Gastrocnemius medialis (tissue), 4 donors: ENCODE data around the gene PROC. TPM values are rescaled to one million over a fixed set of nuclear protein-coding genes. Genes with fewer than 3 reads are reported as not detected.

ENCODE experiments used
- ATAC-seq, 2 donors: fragments of 150-250 bp; one replicate each; pipeline ENCODE4 v1.9.1; 2016
- DNase-seq, 2 donors: peaks; one replicate each; pipeline ENCODE4 v3.0.0-alpha.2; 2019
- H3K27ac ChIP-seq, 4 donors: fragments of 200-600 bp; sonication (generic); 1 replicate in 1 of 4; 2 replicates in 3 of 4; pipeline ENCODE4 v1.5.1; 2016 to 2018; ENCODE audit warnings: mild to moderate bottlenecking in 2 of 4, moderate library complexity in 1 of 4
- H3K27me3 ChIP-seq, 3 donors: fragments of 200-600 bp; sonication (generic) in 2 of 3; 1 replicate in 1 of 3; 2 replicates in 2 of 3; pipeline versions ENCODE4 v1.5.1 to v1.6.0; 2016 to 2019; ENCODE audit warnings: mild to moderate bottlenecking in 1 of 3, moderate library complexity in 1 of 3
- H3K36me3 ChIP-seq, 2 donors: fragments of 200-600 bp; sonication (generic) in 1 of 2; one replicate each; pipeline ENCODE4 v1.5.1; 2017 to 2018
- H3K4me1 ChIP-seq, 2 donors: fragments of 200-600 bp; sonication (generic) in 1 of 2; one replicate each; pipeline ENCODE4 v1.5.1; 2016 to 2017; ENCODE audit warnings: mild to moderate bottlenecking in 2 of 2
- H3K4me3 ChIP-seq, 4 donors: fragments of 200-600 bp; sonication (generic) in 3 of 4; 1 replicate in 1 of 4; 2 replicates in 3 of 4; pipeline ENCODE4 v1.5.1; 2016 to 2019; ENCODE audit warnings: mild to moderate bottlenecking in 2 of 4
- H3K9me3 ChIP-seq, 3 donors: fragments of 200-600 bp; sonication (generic) in 2 of 3; 1 replicate in 1 of 3; 2 replicates in 2 of 3; pipeline ENCODE4 v1.5.1; 2016 to 2019
- POLR2A ChIP-seq, 2 donors: fragments of 450-650 bp; IDR thresholded peaks; one replicate each; pipeline ENCODE4 v1.6.1; 2017; ENCODE audit warnings: antibody characterized with exemption in 2 of 2, mild to moderate bottlenecking in 2 of 2, moderate library complexity in 2 of 2
- in situ Hi-C, 4 donors: fragments of 200-750 bp; cut with MboI; loops; one replicate each; pipeline versions ENCODE4 v1.15.0 to v1.8.0; 2017; ENCODE audit warnings: low sequenced_read_pairs in 4 of 4
- intact Hi-C: fragments of 100-400 bp; cut with DNase I; formaldehyde crosslinking; loops from one replicate; pipeline ENCODE4 v1.15.1; 2023; ENCODE audit warnings: low total_unique reads
- total RNA-seq, 4 donors: library from RNA; depleted of rRNA; stranded (reverse); fragments of >200 nt; gene quantifications; one replicate each; pipeline versions ENCODE4 v1.1.0 to v1.2.3, GENCODE V29; 2016
- TF ChIP-seq, protein P1 (sequence below), 5 experiments: fragments of 450-650 bp in 3 of 5; fragments of 200-600 bp in 2 of 5; sonication (generic) in 2 of 5; IDR thresholded peaks in 4 of 5; conservative IDR thresholded peaks in 1 of 5; 1 replicate in 4 of 5; 2 replicates in 1 of 5; pipeline ENCODE4 v1.5.1; 2016 to 2019; ENCODE audit warnings: antibody characterized with exemption in 5 of 5, mild to moderate bottlenecking in 3 of 5, moderate library complexity in 3 of 5

PROC gene
- total RNA-seq, 4 donors from 2014 or later = 0.29 to 0.58 TPM; not detected in 2

DNA sequence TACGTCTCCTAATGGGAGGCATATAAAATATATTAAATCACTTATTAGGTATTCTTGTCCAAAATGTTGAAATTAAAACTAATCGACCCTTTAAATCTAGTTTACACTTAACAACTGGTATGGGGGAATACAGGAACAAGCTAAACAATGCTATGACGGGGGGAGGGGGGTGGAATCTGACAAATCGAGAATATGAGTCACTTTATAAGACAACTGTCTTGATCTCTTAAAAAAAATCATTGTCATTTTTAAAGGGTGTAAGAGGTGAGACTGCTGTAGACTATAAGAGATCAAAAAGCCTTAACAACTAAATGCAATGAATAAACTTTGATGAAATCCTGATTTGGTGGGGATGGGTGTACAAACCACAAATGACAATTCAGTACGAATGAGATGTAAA, 36.5 kb upstream of the PROC start:
- Histone ChIP-seq H3K36me3 (no peaks in the 10 kb centered on the region), H3K9me3 (no peaks in the 10 kb centered on the region), H3K4me1 (peaks cover 66 to 72% of the 10 kb centered on the region in 2 donors), H3K27ac (peak overlapping the region in 3 of 4 donors; percentile 36 to 100 (median 99)), H3K4me3 (no peak overlapping the region), H3K27me3 (no peaks in the 10 kb centered on the region)
- in situ Hi-C loops (loop anchor here in 1 of 4 donors (25.0 kb wide), 1 partner anchor 294 kb away; no protein-coding TSS in a partner anchor), intact Hi-C loops (loop anchor here (10.0 kb wide), 2 partner anchors 317 to 323 kb away; partner anchors contain the start of gene SFT2D3)
- TF ChIP-seq, protein P1, sequence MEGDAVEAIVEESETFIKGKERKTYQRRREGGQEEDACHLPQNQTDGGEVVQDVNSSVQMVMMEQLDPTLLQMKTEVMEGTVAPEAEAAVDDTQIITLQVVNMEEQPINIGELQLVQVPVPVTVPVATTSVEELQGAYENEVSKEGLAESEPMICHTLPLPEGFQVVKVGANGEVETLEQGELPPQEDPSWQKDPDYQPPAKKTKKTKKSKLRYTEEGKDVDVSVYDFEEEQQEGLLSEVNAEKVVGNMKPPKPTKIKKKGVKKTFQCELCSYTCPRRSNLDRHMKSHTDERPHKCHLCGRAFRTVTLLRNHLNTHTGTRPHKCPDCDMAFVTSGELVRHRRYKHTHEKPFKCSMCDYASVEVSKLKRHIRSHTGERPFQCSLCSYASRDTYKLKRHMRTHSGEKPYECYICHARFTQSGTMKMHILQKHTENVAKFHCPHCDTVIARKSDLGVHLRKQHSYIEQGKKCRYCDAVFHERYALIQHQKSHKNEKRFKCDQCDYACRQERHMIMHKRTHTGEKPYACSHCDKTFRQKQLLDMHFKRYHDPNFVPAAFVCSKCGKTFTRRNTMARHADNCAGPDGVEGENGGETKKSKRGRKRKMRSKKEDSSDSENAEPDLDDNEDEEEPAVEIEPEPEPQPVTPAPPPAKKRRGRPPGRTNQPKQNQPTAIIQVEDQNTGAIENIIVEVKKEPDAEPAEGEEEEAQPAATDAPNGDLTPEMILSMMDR (IDR thresholded peaks at IDR 0.05 in 4 of 5, conservative IDR thresholded peaks at IDR 0.05 in 1 of 5) = no peak
- TF ChIP-seq POLR2A (IDR thresholded peaks at IDR 0.05) = no peak
- DNase-seq (no peak), ATAC-seq (no peak)

DNA sequence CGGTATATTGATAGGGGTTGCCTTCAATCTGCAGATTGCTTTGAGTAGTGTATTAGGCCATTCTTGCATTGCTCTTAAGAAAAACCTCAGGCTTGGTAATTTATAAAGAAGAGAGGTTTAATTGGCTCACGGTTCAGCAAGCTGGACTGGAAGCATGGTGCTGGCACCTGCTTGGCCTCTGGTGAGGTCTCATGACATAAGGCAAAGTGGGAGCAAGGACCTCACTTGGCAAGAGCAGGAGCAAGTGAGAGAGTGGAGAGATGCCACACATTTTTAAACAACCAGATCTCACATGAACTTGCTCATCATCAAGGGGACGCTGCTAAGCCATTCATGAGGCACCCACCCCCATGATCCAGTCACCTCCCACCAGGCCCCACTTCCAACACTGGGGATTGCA, 35.4 kb upstream of the PROC start:
- peak in 1 of 2 donors; percentile 8 for ATAC-seq
- Histone ChIP-seq H3K9me3 (no peaks in the 10 kb centered on the region), H3K36me3 (no peaks in the 10 kb centered on the region), H3K4me3 (no peak overlapping the region), H3K27me3 (no peaks in the 10 kb centered on the region), H3K27ac (peak overlapping the region; percentile 36 to 100 (median 100)), H3K4me1 (peaks cover 62 to 69% of the 10 kb centered on the region in 2 donors)
- intact Hi-C loops = loop anchor here (10.0 kb wide), 2 partner anchors 318 to 322 kb away; partner anchors contain the start of gene SFT2D3
- no peak for DNase-seq
- TF ChIP-seq POLR2A (IDR thresholded peaks at IDR 0.05) = no peak
- in situ Hi-C loops = loop anchor here in 1 of 4 donors (25.0 kb wide), 1 partner anchor 296 kb away; no protein-coding TSS in a partner anchor

- Histone ChIP-seq H3K27me3 (no peaks in the 10 kb centered on the region), H3K4me3 (no peak overlapping the region), H3K27ac (peak overlapping the region; percentile 99 to 100 (median 100)), H3K36me3 (no peaks in the 10 kb centered on the region), H3K4me1 (peaks cover 66 to 72% of the 10 kb centered on the region in 2 donors), H3K9me3 (no peaks in the 10 kb centered on the region)
- TF ChIP-seq, protein P1 (IDR thresholded peaks at IDR 0.05 in 4 of 5, conservative IDR thresholded peaks at IDR 0.05 in 1 of 5) = no peak
- no peak for TF ChIP-seq POLR2A (IDR thresholded peaks at IDR 0.05)
- DNase-seq (no peak), ATAC-seq (no peak)
- intact Hi-C loops (loop anchor here (10.0 kb wide), 2 partner anchors 320 kb away; partner anchors contain the start of gene SFT2D3), in situ Hi-C loops (loop anchor here in 1 of 4 donors (25.0 kb wide), 1 partner anchor 297 kb away; no protein-coding TSS in a partner anchor)
Measured at GRCh38 chr2:127384529-127384928, 33.7 kb upstream of the PROC start.

DNA sequence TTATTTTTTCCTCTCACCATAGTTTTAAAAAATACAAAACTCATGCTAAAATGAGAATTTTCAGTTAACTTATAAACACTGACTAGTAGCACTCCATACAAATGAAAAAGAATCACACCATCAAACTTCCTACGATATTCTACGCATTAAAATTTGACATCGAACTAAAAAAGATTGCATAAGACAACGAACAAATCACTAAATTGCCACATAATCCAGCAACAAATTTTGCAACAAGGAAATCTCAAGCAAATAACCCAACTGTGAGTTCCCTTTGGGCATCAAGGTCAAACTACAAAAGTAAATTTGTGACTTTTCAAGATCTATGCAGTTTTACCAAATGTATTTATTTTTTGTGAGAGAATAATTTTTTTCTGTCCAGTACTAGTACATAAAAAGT, 32.0 kb upstream of the PROC start:
- Histone ChIP-seq H3K9me3 (no peaks in the 10 kb centered on the region), H3K4me1 (peaks cover 50 to 56% of the 10 kb centered on the region in 2 donors), H3K27ac (peak overlapping the region; percentile 99 to 100 (median 100)), H3K36me3 (no peaks in the 10 kb centered on the region), H3K4me3 (peak overlapping the region; percentile 77 to 97 (median 94)), H3K27me3 (no peaks in the 10 kb centered on the region)
- in situ Hi-C loops = loop anchor here in 1 of 4 donors (25.0 kb wide), 1 partner anchor 299 kb away; no protein-coding TSS in a partner anchor
- DNase-seq (no peak), ATAC-seq (no peak)
- intact Hi-C loops = loop anchor here (5.0 to 10.0 kb wide), 3 partner anchors 141 to 321 kb away; partner anchors contain the start of genes IWS1 and SFT2D3
- TF ChIP-seq POLR2A (IDR thresholded peaks at IDR 0.05) = no peak
- TF ChIP-seq, protein P1 (IDR thresholded peaks at IDR 0.05 in 4 of 5, conservative IDR thresholded peaks at IDR 0.05 in 1 of 5) = no peak
